AG04450 (cell line): ENCODE measurements around the gene MINAR1. TPM values are rescaled to one million over a fixed set of nuclear protein-coding genes. Genes with fewer than 3 reads are reported as not detected.
A peak's percentile ranks its signal among the peaks of the same experiment; 100 is the strongest.

Source experiments
- CTCF ChIA-PET: fragments of 300-600, 350-600 bp; formaldehyde crosslinking; extraction: SDS; loops from one replicate; lab custom pipeline; 2022; ENCODE audit warnings: antibody characterized with exemption, inconsistent platforms; lab: Charles Lee
- POLR2A ChIA-PET: fragments of 350-600 bp; formaldehyde crosslinking; extraction: SDS; loops from one replicate; lab custom pipeline; 2021; ENCODE audit warnings: antibody characterized with exemption, inconsistent platforms; lab: Yijun Ruan, JAX
- DNase-seq: peaks from one replicate; pipeline ENCODE4 v3.0.0-alpha.2; 2011; ENCODE audit warnings: low read depth, low spot score
- H3K27ac ChIP-seq: one replicate; pipeline ENCODE4 v1.5.1; 2012; ENCODE audit warnings: low read depth, low read length, control low read depth
- H3K27me3 ChIP-seq: one replicate; pipeline ENCODE4 v1.6.0; 2012; ENCODE audit warnings: low read length; ENCODE audit not compliant: control insufficient read depth, insufficient read depth
- H3K4me3 ChIP-seq: 2 replicates; pipeline ENCODE4 v1.5.1; 2011; ENCODE audit warnings: mild to moderate bottlenecking, low read depth, low read length, control low read depth
- H3K9me3 ChIP-seq: 2 replicates; pipeline ENCODE4 v1.5.1; 2012; ENCODE audit warnings: low read length; ENCODE audit not compliant: control insufficient read depth, insufficient read depth
- polyA minus RNA-seq: library from RNA; depleted of rRNA, polyadenylated mRNA; stranded (reverse); fragments of >200 nt; gene quantifications from 2 replicates; pipeline ENCODE4 v1.2.3, GENCODE V29; 2011; rRNA and poly(A)+ RNA removed
- polyA plus RNA-seq: library from polyadenylated mRNA; depleted of rRNA; stranded (reverse); fragments of >200 nt; gene quantifications from 2 replicates; pipeline ENCODE4 v1.2.3, GENCODE V29; 2011; rRNA removed
- TF ChIP-seq, protein P1 (sequence below): IDR thresholded peaks from 2 replicates; pipeline ENCODE4 v1.5.1; 2011; ENCODE audit warnings: low read depth, low read length, control low read depth, inconsistent platforms

Gene MINAR1, protein sequence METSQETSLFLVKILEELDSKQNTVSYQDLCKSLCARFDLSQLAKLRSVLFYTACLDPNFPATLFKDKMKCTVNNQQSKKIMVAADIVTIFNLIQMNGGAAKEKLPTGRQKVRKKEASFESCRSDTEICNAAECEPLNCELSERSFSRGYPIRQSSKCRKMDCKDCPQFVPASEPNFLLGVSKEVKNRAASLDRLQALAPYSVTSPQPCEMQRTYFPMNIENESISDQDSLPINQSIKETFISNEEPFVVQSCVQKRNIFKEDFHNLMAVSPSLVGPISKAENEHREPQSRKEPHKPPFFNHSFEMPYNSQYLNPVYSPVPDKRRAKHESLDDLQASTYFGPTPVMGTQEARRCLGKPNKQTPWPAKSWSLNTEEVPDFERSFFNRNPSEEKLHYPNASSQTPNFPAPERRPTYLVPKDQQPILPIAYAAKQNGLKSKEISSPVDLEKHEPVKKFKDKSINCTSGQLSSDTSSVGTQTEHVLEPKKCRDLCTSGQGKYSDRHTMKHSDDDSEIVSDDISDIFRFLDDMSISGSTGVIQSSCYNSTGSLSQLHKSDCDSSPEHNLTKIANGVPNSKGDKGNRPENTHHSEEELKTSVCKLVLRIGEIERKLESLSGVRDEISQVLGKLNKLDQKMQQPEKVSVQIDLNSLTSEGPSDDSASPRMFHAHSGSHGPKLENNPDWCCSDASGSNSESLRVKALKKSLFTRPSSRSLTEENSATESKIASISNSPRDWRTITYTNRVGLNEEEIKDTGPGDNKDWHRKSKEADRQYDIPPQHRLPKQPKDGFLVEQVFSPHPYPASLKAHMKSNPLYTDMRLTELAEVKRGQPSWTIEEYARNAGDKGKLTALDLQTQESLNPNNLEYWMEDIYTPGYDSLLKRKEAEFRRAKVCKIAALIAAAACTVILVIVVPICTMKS
- polyA plus RNA-seq (0.76 and 1.0 TPM in 2 replicates), polyA minus RNA-seq (1.5 and 1.8 TPM in 2 replicates)

- H3K27ac ChIP-seq: no peak within 1 kb of the TSS
- TF ChIP-seq, protein P1, sequence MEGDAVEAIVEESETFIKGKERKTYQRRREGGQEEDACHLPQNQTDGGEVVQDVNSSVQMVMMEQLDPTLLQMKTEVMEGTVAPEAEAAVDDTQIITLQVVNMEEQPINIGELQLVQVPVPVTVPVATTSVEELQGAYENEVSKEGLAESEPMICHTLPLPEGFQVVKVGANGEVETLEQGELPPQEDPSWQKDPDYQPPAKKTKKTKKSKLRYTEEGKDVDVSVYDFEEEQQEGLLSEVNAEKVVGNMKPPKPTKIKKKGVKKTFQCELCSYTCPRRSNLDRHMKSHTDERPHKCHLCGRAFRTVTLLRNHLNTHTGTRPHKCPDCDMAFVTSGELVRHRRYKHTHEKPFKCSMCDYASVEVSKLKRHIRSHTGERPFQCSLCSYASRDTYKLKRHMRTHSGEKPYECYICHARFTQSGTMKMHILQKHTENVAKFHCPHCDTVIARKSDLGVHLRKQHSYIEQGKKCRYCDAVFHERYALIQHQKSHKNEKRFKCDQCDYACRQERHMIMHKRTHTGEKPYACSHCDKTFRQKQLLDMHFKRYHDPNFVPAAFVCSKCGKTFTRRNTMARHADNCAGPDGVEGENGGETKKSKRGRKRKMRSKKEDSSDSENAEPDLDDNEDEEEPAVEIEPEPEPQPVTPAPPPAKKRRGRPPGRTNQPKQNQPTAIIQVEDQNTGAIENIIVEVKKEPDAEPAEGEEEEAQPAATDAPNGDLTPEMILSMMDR: 0 out of 2 replicates have a peak, but pooled peaks have one; percentile 18
- H3K27me3 ChIP-seq: peaks cover 36% of the 10 kb centered on the region
- H3K9me3 ChIP-seq: no peaks in the 10 kb centered on the region; the same call in 1 of the 2 replicates
- peak within 1 kb of the TSS; percentile 62 for H3K4me3 ChIP-seq
- DNase-seq: no peak
- POLR2A ChIA-PET: no interaction called here
- CTCF ChIA-PET: interaction anchor here (0.6 to 3.8 kb wide), 5 partner anchors 51 to 588 kb away, joined by 3 to 42 read pairs (median 3); no protein-coding TSS in a partner anchor
Observed at GRCh38 chr15:79431636-79432344, at the start of gene MINAR1. Gene MINAR1, plus strand, starts transcription at chr15:79432336. Its CDS starts 23,812 bp downstream, at chr15:79456148.

DNA sequence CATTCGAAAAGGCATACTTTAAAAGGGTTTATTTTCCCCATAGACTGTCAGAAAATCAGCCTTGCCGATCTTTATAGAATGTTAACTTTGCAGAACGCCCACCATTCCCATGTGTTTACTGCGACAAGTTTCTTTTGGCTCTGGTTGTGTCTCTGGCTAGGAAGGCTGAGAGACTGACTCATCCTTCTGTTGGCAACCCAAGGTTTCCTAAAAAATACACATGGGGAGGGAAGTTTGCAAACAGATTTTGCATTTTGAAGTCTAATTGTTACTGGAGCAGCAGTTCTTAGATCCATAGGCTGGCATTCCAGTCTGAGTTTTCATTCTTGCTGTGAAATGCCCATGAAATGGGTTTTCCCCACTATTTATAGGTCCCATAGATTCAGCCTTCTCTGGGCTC lies 37.9 kb upstream of the MINAR1 start:
- CTCF ChIA-PET: interaction anchor here (0.6 to 3.7 kb wide), 5 partner anchors 13 to 458 kb away, joined by 3 to 62 read pairs (median 12); no protein-coding TSS in a partner anchor
- POLR2A ChIA-PET: no interaction called here
- H3K4me3 ChIP-seq: no peak overlapping the region

DNA sequence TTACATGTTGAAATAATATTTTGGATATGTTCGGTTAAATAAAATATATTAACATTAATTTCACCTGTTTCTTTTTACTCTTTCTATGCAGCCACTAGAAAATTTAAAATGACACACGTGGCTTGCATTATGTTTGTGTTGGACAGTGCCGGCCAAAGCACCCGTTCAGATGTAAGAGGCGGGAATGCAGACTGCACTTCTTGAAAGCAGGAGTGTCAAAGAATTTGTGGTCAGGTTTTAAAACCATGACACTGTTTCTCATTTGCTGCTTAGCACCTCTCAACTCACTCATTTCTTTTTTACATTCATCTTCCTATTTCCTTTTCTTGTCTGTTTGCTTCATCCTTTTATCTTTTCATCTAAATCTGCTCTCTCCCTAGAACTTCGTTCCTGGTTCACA lies 35.3 kb upstream of the MINAR1 start:
- no peak for DNase-seq
- TF ChIP-seq, protein P1: no peak
- Histone ChIP-seq H3K9me3 (no peaks in the 10 kb centered on the region), H3K27ac (no peak overlapping the region), H3K27me3 (no peaks in the 10 kb centered on the region), H3K4me3 (no peak overlapping the region)
- ChIA-PET CTCF (no interaction called here), POLR2A (no interaction called here)

More for the DNA sequence above, 37.9 kb upstream of the MINAR1 start:
- peak; percentile 8 for DNase-seq
- TF ChIP-seq, protein P1: no peak
- H3K27ac ChIP-seq: no peak overlapping the region
- no peaks in the 10 kb centered on the region for H3K9me3 ChIP-seq
- no peaks in the 10 kb centered on the region for H3K27me3 ChIP-seq

GRCh38 chr15:79397269-79397910 lies 34.7 kb upstream of the MINAR1 start:
- DNase-seq: no peak
- ChIA-PET POLR2A (no interaction called here), CTCF (no interaction called here)

More at GRCh38 chr15:79397269-79397910, 34.7 kb upstream of the MINAR1 start:
- no peak overlapping the region for H3K27ac ChIP-seq
- TF ChIP-seq, protein P1: no peak
- H3K4me3 ChIP-seq: no peak overlapping the region
- no peaks in the 10 kb centered on the region for H3K27me3 ChIP-seq
- H3K9me3 ChIP-seq: no peaks in the 10 kb centered on the region
